HCT116 (cell line): ENCODE measurements around the gene JAM3.

Experiments used
- ATF3 ChIP-seq: IDR thresholded peaks from 2 replicates; pipeline ENCODE4 v1.6.1; 2012
- CBX3 ChIP-seq: IDR thresholded peaks from 2 replicates; pipeline ENCODE4 v1.6.1; 2012; ENCODE audit warnings: low read depth
- CEBPB ChIP-seq: IDR thresholded peaks from 2 replicates; pipeline ENCODE4 v1.6.1; 2012; ENCODE audit warnings: low read depth
- CTCF ChIP-seq, 3 experiments: fragments of 200-600 bp in 1 of 3; sonication (generic) in 1 of 3; IDR thresholded peaks in 2 of 3; conservative IDR thresholded peaks in 1 of 3; 2 replicates each; pipeline ENCODE4 v1.5.1; 2012 to 2017; ENCODE audit warnings: low read depth in 2 of 3, low read length in 2 of 3, antibody characterized with exemption in 1 of 3, borderline replicate concordance in 1 of 3, control low read depth in 1 of 3, mild to moderate bottlenecking in 1 of 3, mixed read lengths in 1 of 3, mixed run types in 1 of 3, moderate library complexity in 1 of 3; ENCODE audit not compliant: insufficient read depth in 1 of 3
- EZH2 ChIP-seq: fragments of 200-600 bp; sonication (generic); IDR thresholded peaks from 2 replicates; pipeline ENCODE4 v1.6.1; 2017; ENCODE audit warnings: antibody characterized with exemption, mixed run types
- EZH2phosphoT487 ChIP-seq: fragments of 200-600 bp; IDR thresholded peaks from 2 replicates; pipeline ENCODE4 v1.6.1; 2018; ENCODE audit warnings: antibody characterized with exemption, borderline replicate concordance
- JUND ChIP-seq: IDR thresholded peaks from 2 replicates; pipeline ENCODE4 v1.6.1; 2012
- POLR2A ChIP-seq: IDR thresholded peaks from 2 replicates; pipeline ENCODE4 v1.7.0; 2011; ENCODE audit warnings: borderline replicate concordance; ENCODE audit not compliant: insufficient read depth, insufficient read length; ENCODE audit errors: extremely low read depth
- POLR2AphosphoS5 ChIP-seq: IDR thresholded peaks from 2 replicates; pipeline ENCODE4 v1.6.1; 2011; ENCODE audit warnings: mild to moderate bottlenecking, low read depth, low read length, moderate library complexity
- RAD21 ChIP-seq: IDR thresholded peaks from 2 replicates; pipeline ENCODE4 v1.6.1; 2012; ENCODE audit warnings: low read depth, mild to moderate bottlenecking
- REST ChIP-seq: IDR thresholded peaks from 2 replicates; pipeline ENCODE4 v1.6.1; 2012; ENCODE audit warnings: low read depth
- SIN3A ChIP-seq: IDR thresholded peaks from 2 replicates; pipeline ENCODE4 v1.6.1; 2012; ENCODE audit warnings: low read depth
- ZFX ChIP-seq: fragments of 450-650 bp; IDR thresholded peaks from 2 replicates; pipeline ENCODE4 v1.6.1; 2017
- ZNF274 ChIP-seq: fragments of 200-500 bp; sonication (Bioruptor generic); IDR thresholded peaks from 2 replicates; pipeline ENCODE4 v1.6.1; 2014; ENCODE audit warnings: mild to moderate bottlenecking, low read depth, low read length, inconsistent platforms

GRCh38 chr11:134196756-134197155 is 127.9 kb downstream of the JAM3 start:
- TF ChIP-seq CTCF (IDR thresholded peaks at IDR 0.05 in 2 of 3, conservative IDR thresholded peaks at IDR 0.05 in 1 of 3; ENCODE audit: borderline replicate concordance in 1 of 3, insufficient read depth in 1 of 3, low read depth in 2 of 3, low read length in 2 of 3): no peak
- no peak for TF ChIP-seq POLR2A
- no peak for TF ChIP-seq POLR2AphosphoS5
- TF ChIP-seq EZH2: no peak
- TF ChIP-seq REST: no peak
- TF ChIP-seq EZH2phosphoT487: no peak
- no peak for TF ChIP-seq CEBPB
- TF ChIP-seq ZFX: no peak
- no peak for TF ChIP-seq SIN3A
- TF ChIP-seq RAD21: no peak
- no peak for TF ChIP-seq ATF3
- no peak for TF ChIP-seq CBX3
- TF ChIP-seq JUND: no peak
- no peak for TF ChIP-seq ZNF274
